B cell (primary cell): ENCODE results near the gene CHADL. TPM values are rescaled to one million over a fixed set of nuclear protein-coding genes. Genes with fewer than 3 reads are reported as not detected.

Source experiments
- ATAC-seq: fragments of 200-7000 bp; cut with Tn5 transposase; one replicate; pipeline ENCODE4 v1.10.0; 2021; ENCODE audit warnings: low read depth, mild to moderate bottlenecking, moderate number of reproducible peaks, moderate library complexity
- CTCF ChIA-PET: fragments of 350-600 bp; sonication (Branson Sonifier 250); formaldehyde crosslinking; loops from one replicate; lab custom pipeline; 2021; ENCODE audit warnings: antibody characterized with exemption, inconsistent platforms; lab: Charles Lee
- POLR2A ChIA-PET: fragments of 350-600 bp; sonication (Branson Sonifier 250); formaldehyde crosslinking; loops from one replicate; lab custom pipeline; 2021; ENCODE audit warnings: antibody characterized with exemption; lab: Charles Lee
- DNase-seq: peaks from one replicate; pipeline ENCODE4 v3.0.0; 2013
- H2AFZ ChIP-seq: 2 replicates; pipeline ENCODE4 v1.6.1; 2012; ENCODE audit warnings: mild to moderate bottlenecking, low read depth, low read length; ENCODE audit not compliant: insufficient read depth, poor library complexity, severe bottlenecking
- H3K27ac ChIP-seq, 2 donors: 1 replicate in 1 of 2; 2 replicates in 1 of 2; pipeline ENCODE4 v1.5.1; 2012 to 2013; ENCODE audit warnings: low read length in 2 of 2, mild to moderate bottlenecking in 2 of 2, moderate library complexity in 1 of 2
- H3K27me3 ChIP-seq, 4 experiments: fragments of 200-600 bp in 1 of 4; sonication (generic) in 1 of 4; replicated peaks in 1 of 4; 1 replicate in 2 of 4; 2 replicates in 2 of 4; pipeline versions ENCODE4 v1.6.1 to v1.7.0; 2013 to 2016; ENCODE audit warnings: low read length in 3 of 4, mild to moderate bottlenecking in 2 of 4, mixed read lengths in 1 of 4, moderate library complexity in 1 of 4; ENCODE audit not compliant: insufficient read depth in 4 of 4, control insufficient read depth in 3 of 4; ENCODE audit errors: control extremely low read depth in 1 of 4
- H3K36me3 ChIP-seq, 2 experiments: replicated peaks in 1 of 2; 1 replicate in 1 of 2; 2 replicates in 1 of 2; pipeline versions ENCODE4 v1.6.1 to v1.7.1; 2013; ENCODE audit warnings: low read length in 1 of 2; ENCODE audit not compliant: insufficient read depth in 2 of 2, control insufficient read depth in 1 of 2; ENCODE audit errors: control extremely low read depth in 1 of 2, extremely low read depth in 1 of 2
- H3K4me1 ChIP-seq, 2 donors: fragments of 200-600 bp in 1 of 2; sonication (generic) in 1 of 2; 1 replicate in 1 of 2; 2 replicates in 1 of 2; pipeline versions ENCODE4 v1.5.1 to v1.6.1; 2013 to 2017; ENCODE audit warnings: low read length in 2 of 2; ENCODE audit not compliant: control insufficient read depth in 2 of 2, insufficient read depth in 2 of 2
- H3K4me2 ChIP-seq: replicated peaks from 2 replicates; pipeline ENCODE3; 2012; ENCODE audit warnings: mild to moderate bottlenecking, low read depth, low read length; ENCODE audit not compliant: poor library complexity, severe bottlenecking
- H3K4me3 ChIP-seq, 5 experiments: fragments of 200-600 bp in 1 of 5; sonication (generic) in 1 of 5; 1 replicate in 3 of 5; 2 replicates in 2 of 5; pipeline versions ENCODE4 v1.5.1 to v1.7.0; 2011 to 2016; ENCODE audit warnings: low read length in 4 of 5, mild to moderate bottlenecking in 4 of 5, low read depth in 2 of 5, control low read depth in 1 of 5, moderate library complexity in 1 of 5; ENCODE audit not compliant: insufficient read depth in 1 of 5; ENCODE audit errors: control extremely low read depth in 1 of 5, extremely low read depth in 1 of 5
- H3K79me2 ChIP-seq: fragments of 200-600 bp; sonication (generic); one replicate; pipeline ENCODE4 v1.6.0; 2016; ENCODE audit warnings: low read length; ENCODE audit not compliant: control insufficient read depth, insufficient read depth
- H3K9ac ChIP-seq: fragments of 200-600 bp; sonication (generic); 2 replicates; pipeline ENCODE4 v1.6.1; 2017; ENCODE audit warnings: mild to moderate bottlenecking, low read length, moderate library complexity
- H3K9me3 ChIP-seq, 3 donors: one replicate each; pipeline versions ENCODE4 v1.6.1 to v1.7.1; 2013; ENCODE audit warnings: low read length in 2 of 3; ENCODE audit not compliant: control insufficient read depth in 2 of 3, insufficient read depth in 1 of 3; ENCODE audit errors: control extremely low read depth in 1 of 3
- H4K20me1 ChIP-seq: 2 replicates; pipeline ENCODE4 v1.6.0; 2012; ENCODE audit warnings: mild to moderate bottlenecking, low read length; ENCODE audit not compliant: insufficient read depth, control insufficient read depth, poor library complexity, severe bottlenecking
- H3K27ac Mint-ChIP-seq: one replicate; pipeline ENCODE4 v1.8.0; 2021; ENCODE audit warnings: mixed read lengths
- H3K27me3 Mint-ChIP-seq: one replicate; pipeline ENCODE4 v1.8.0; 2021; ENCODE audit warnings: mixed read lengths
- H3K4me1 Mint-ChIP-seq: one replicate; pipeline ENCODE4 v1.8.0; 2021; ENCODE audit warnings: mixed read lengths
- H3K4me3 Mint-ChIP-seq: one replicate; pipeline ENCODE4 v1.8.0; 2021; ENCODE audit warnings: mixed read lengths
- H3K9me3 Mint-ChIP-seq: one replicate; pipeline ENCODE4 v1.8.0; 2022; ENCODE audit warnings: mixed read lengths; ENCODE audit not compliant: insufficient read depth
- EZH2 ChIP-seq: IDR thresholded peaks from 2 replicates; pipeline ENCODE4 v1.6.1; 2012; ENCODE audit warnings: borderline replicate concordance, low read depth, mild to moderate bottlenecking, moderate library complexity, low read length; ENCODE audit not compliant: insufficient read depth, poor library complexity, severe bottlenecking
- WGBS: methylation state at CpG from one replicate; pipeline ENCODE4 v1.1.5; 2013; ENCODE audit warnings: missing lambda C conversion rate; ENCODE audit not compliant: insufficient coverage; 5-methylcytosine and 5-hydroxymethylcytosine counted together
- intact Hi-C: fragments of 100-400 bp; cut with micrococcal nuclease; formaldehyde crosslinking; loops from one replicate; pipeline ENCODE4 v1.10.0; 2022
- polyA minus RNA-seq: library from RNA; depleted of rRNA, polyadenylated mRNA; stranded (reverse); fragments of >200 nt; gene quantifications from 2 replicates; pipeline ENCODE4 v1.2.3, GENCODE V29; 2012
- polyA plus RNA-seq: library from polyadenylated mRNA; depleted of rRNA; stranded (reverse); fragments of >200 nt; gene quantifications from 2 replicates; pipeline ENCODE4 v1.2.3, GENCODE V29; 2012
- total RNA-seq, 2 donors: library from RNA; stranded (reverse); fragments of 120-200 nt in 1 of 2; gene quantifications; 1 replicate in 1 of 2; 2 replicates in 1 of 2; pipeline versions ENCODE4 v1.2.3 to v1.2.4, GENCODE V29; 2013 to 2022
- TF ChIP-seq, protein P1 (sequence below): fragments of 200-600 bp; IDR thresholded peaks from one replicate; pipeline ENCODE4 v1.8.0; 2022; ENCODE audit warnings: antibody characterized with exemption, mild to moderate bottlenecking

The CHADL gene, protein sequence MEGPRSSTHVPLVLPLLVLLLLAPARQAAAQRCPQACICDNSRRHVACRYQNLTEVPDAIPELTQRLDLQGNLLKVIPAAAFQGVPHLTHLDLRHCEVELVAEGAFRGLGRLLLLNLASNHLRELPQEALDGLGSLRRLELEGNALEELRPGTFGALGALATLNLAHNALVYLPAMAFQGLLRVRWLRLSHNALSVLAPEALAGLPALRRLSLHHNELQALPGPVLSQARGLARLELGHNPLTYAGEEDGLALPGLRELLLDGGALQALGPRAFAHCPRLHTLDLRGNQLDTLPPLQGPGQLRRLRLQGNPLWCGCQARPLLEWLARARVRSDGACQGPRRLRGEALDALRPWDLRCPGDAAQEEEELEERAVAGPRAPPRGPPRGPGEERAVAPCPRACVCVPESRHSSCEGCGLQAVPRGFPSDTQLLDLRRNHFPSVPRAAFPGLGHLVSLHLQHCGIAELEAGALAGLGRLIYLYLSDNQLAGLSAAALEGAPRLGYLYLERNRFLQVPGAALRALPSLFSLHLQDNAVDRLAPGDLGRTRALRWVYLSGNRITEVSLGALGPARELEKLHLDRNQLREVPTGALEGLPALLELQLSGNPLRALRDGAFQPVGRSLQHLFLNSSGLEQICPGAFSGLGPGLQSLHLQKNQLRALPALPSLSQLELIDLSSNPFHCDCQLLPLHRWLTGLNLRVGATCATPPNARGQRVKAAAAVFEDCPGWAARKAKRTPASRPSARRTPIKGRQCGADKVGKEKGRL
- total RNA-seq = 0.34 and 0.59 TPM in 2 replicates
- total RNA-seq (2013) = 0.35 TPM
- 0.07 TPM in 1 of 2 replicates, not detected in the other for polyA plus RNA-seq
- polyA minus RNA-seq = 0.77 and 1.3 TPM in 2 replicates

DNA sequence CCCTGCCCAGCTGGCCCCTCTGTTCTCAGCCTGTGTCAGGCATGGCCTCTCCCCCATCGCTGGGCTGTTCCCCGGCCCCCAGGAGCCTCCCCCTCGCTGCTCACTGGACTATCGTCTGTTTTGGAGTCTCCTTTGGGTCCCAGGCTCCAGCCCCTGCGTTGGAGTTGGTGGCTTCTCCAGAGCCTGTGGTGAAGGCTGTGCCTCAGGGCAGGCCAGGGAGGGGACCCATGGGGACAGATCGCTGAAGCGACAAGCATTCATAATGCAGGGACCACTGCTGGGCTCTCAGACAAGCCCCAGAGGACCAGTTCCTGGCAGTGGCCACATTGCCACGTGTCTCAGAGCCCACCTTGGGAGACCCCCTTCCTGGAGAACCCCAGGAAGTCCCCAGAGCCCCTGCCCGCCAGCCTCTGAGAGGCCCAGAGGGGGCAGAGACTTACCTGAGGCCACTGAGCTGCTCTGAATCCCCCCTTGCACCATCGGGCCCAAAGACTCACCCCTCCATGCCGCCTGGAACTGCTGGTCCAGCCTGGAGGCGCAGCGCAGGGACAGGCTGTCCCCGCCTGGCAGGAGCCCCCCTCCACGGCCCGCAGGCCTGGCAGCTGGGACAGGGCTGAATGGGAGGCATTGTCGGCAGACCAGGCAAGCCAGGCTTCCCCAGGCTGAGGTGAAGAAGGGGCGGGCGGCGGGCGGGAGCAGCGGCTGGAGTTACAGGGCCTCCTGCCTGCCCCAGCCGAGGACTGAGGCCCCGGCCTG, at the start of gene CHADL:
Gene CHADL (minus strand): TSS at position 555 of the 756 bp plus-strand sequence. CDS start 50 bp downstream, at position 505.
- Histone ChIP-seq H3K4me3 (no peak within 1 kb of the TSS), H3K4me1 (peaks cover 5 to 10% of the 10 kb centered on the region in 2 donors), H3K27me3 (no peaks in the 10 kb centered on the region), H3K9ac (no peak within 1 kb of the TSS), H3K27ac (no peak within 1 kb of the TSS), H3K9me3 (no peaks in the 10 kb centered on the region), H3K4me2 (no peak within 1 kb of the TSS), H3K36me3 (no peaks in the 10 kb centered on the region), H4K20me1 (no peaks in the 10 kb centered on the region), H2AFZ (no peak within 1 kb of the TSS), H3K79me2 (no peaks in the 10 kb centered on the region)
- H3K27ac Mint-ChIP-seq = no peak within 1 kb of the TSS
- DNase-seq = no peak
- no peaks in the 10 kb centered on the region for H3K9me3 Mint-ChIP-seq
- no peaks in the 10 kb centered on the region for H3K27me3 Mint-ChIP-seq
- ChIA-PET POLR2A (interaction anchor here (0.5 kb wide), 1 partner anchor 297 kb away, joined by 4 read pairs; no protein-coding TSS in a partner anchor), CTCF (no interaction called here)
- intact Hi-C loops = no loop called here
- 80% methylated on average over 24 of the region's 24 CpGs for WGBS
- H3K4me3 Mint-ChIP-seq = no peak within 1 kb of the TSS
- H3K4me1 Mint-ChIP-seq = peaks cover 7% of the 10 kb centered on the region
- no peak for ATAC-seq
- no peak for TF ChIP-seq EZH2
- TF ChIP-seq, protein P1, sequence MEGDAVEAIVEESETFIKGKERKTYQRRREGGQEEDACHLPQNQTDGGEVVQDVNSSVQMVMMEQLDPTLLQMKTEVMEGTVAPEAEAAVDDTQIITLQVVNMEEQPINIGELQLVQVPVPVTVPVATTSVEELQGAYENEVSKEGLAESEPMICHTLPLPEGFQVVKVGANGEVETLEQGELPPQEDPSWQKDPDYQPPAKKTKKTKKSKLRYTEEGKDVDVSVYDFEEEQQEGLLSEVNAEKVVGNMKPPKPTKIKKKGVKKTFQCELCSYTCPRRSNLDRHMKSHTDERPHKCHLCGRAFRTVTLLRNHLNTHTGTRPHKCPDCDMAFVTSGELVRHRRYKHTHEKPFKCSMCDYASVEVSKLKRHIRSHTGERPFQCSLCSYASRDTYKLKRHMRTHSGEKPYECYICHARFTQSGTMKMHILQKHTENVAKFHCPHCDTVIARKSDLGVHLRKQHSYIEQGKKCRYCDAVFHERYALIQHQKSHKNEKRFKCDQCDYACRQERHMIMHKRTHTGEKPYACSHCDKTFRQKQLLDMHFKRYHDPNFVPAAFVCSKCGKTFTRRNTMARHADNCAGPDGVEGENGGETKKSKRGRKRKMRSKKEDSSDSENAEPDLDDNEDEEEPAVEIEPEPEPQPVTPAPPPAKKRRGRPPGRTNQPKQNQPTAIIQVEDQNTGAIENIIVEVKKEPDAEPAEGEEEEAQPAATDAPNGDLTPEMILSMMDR = no peak
